ENCODE data around the gene PRRG2.

- TF ChIP-seq CTCF (IDR thresholded peaks at IDR 0.05) (no peak), POLR2A (IDR thresholded peaks at IDR 0.05) (no peak), POLR2AphosphoS5 (IDR thresholded peaks at IDR 0.05) (no peak)
Observed at GRCh38 chr19:49594993-49595818, 14.1 kb downstream of the PRRG2 start.
